Keratinocyte (primary cell): ENCODE data around the gene VAT1L. TPM values are rescaled to one million over a fixed set of nuclear protein-coding genes. Genes with fewer than 3 reads are reported as not detected.

ENCODE experiments used
- DNase-seq: peaks from one replicate; pipeline ENCODE4 v3.0.0-alpha.2; 2011; ENCODE audit warnings: low read depth, missing footprints, low spot score
- FAIRE-seq: peaks from 2 replicates; lab custom pipeline; 2011; peaks lifted over from hg19 to GRCh38; lab: Jason Lieb, UNC
- H2AFZ ChIP-seq: 2 replicates; pipeline ENCODE4 v1.6.0; 2012; ENCODE audit warnings: low read length, control low read depth, inconsistent platforms; ENCODE audit not compliant: control insufficient read depth
- H3K27ac ChIP-seq: 2 replicates; pipeline ENCODE4 v1.5.1; 2011; ENCODE audit warnings: low read length; ENCODE audit not compliant: control insufficient read depth, insufficient read depth
- H3K27me3 ChIP-seq: 3 replicates; pipeline ENCODE4 v1.6.0; 2011; ENCODE audit warnings: low read length; ENCODE audit not compliant: control insufficient read depth, insufficient read depth; ENCODE audit errors: extremely low read depth
- H3K36me3 ChIP-seq, 2 experiments: 2 replicates in 1 of 2; 3 replicates in 1 of 2; pipeline ENCODE4 v1.5.1; 2011; ENCODE audit warnings: low read length in 2 of 2, mild to moderate bottlenecking in 1 of 2; ENCODE audit not compliant: control insufficient read depth in 2 of 2, insufficient read depth in 2 of 2; ENCODE audit errors: extremely low read depth in 1 of 2
- H3K4me1 ChIP-seq: 3 replicates; pipeline ENCODE4 v1.5.1; 2011; ENCODE audit warnings: low read length; ENCODE audit not compliant: control insufficient read depth, insufficient read depth; ENCODE audit errors: extremely low read depth
- H3K4me2 ChIP-seq: 3 replicates; pipeline ENCODE4 v1.6.0; 2011; ENCODE audit warnings: low read depth, low read length; ENCODE audit not compliant: control insufficient read depth, insufficient read depth; ENCODE audit errors: extremely low read depth
- H3K4me3 ChIP-seq, 3 experiments: fragments of 200-600 bp in 1 of 3; sonication (generic) in 1 of 3; 2 replicates in 2 of 3; 3 replicates in 1 of 3; pipeline ENCODE4 v1.5.1; 2011 to 2016; ENCODE audit warnings: low read length in 3 of 3, mild to moderate bottlenecking in 3 of 3, control low read depth in 2 of 3, inconsistent platforms in 1 of 3, low read depth in 1 of 3, mixed read lengths in 1 of 3, mixed run types in 1 of 3, moderate library complexity in 1 of 3; ENCODE audit not compliant: control insufficient read depth in 2 of 3, insufficient read depth in 2 of 3; ENCODE audit errors: extremely low read depth in 1 of 3
- H3K79me2 ChIP-seq: 2 replicates; pipeline ENCODE4 v1.6.0; 2012; ENCODE audit warnings: low read length; ENCODE audit not compliant: control insufficient read depth, insufficient read depth
- H3K9ac ChIP-seq: 3 replicates; pipeline ENCODE4 v1.6.0; 2011; ENCODE audit warnings: low read length; ENCODE audit not compliant: control insufficient read depth, insufficient read depth; ENCODE audit errors: extremely low read depth
- H3K9me1 ChIP-seq: 3 replicates; pipeline ENCODE4 v1.6.0; 2011; ENCODE audit warnings: low read length; ENCODE audit not compliant: control insufficient read depth, insufficient read depth; ENCODE audit errors: extremely low read depth
- H3K9me3 ChIP-seq: 2 replicates; pipeline ENCODE4 v1.5.1; 2012; ENCODE audit warnings: low read depth, low read length; ENCODE audit not compliant: control insufficient read depth
- H4K20me1 ChIP-seq: 3 replicates; pipeline ENCODE4 v1.6.0; 2011; ENCODE audit warnings: low read length; ENCODE audit not compliant: control insufficient read depth, insufficient read depth; ENCODE audit errors: extremely low read depth
- EZH2 ChIP-seq: IDR thresholded peaks from one replicate; pipeline ENCODE4 v1.6.1; 2012; ENCODE audit warnings: inconsistent platforms, mild to moderate bottlenecking, low read length, moderate library complexity
- dilution Hi-C: fragments of 300-500 bp; cut with MboI; formaldehyde crosslinking; loops from one replicate; pipeline ENCODE4 v1.7.0; 2020; ENCODE audit warnings: low sequenced_read_pairs; ENCODE audit not compliant: extremely low pct_ligation_motif_present
- polyA plus RNA-seq, 5 experiments: library from polyadenylated mRNA; depleted of rRNA in 3 of 5; stranded (reverse) in 3 of 5; stranded (forward) in 1 of 5; unstranded in 1 of 5; fragments of >200 nt; gene quantifications; 1 replicate in 1 of 5; 2 replicates in 3 of 5; 3 replicates in 1 of 5; pipeline versions ENCODE4 v1.2.1 to v1.2.3, GENCODE V29; 2011 to 2012; ENCODE audit warnings: missing spikeins in 2 of 5, low read depth in 1 of 5, low replicate concordance in 1 of 5
- TF ChIP-seq, protein P1 (sequence below), 3 experiments: IDR thresholded peaks in 1 of 3; conservative IDR thresholded peaks in 1 of 3; optimal IDR thresholded peaks in 1 of 3; 2 replicates in 2 of 3; 3 replicates in 1 of 3; pipeline versions ENCODE3 to v1.5.1; 2011; ENCODE audit warnings: low read length in 3 of 3, mild to moderate bottlenecking in 3 of 3, moderate library complexity in 2 of 3, control low read depth in 1 of 3, inconsistent platforms in 1 of 3; ENCODE audit not compliant: insufficient read depth in 2 of 3; ENCODE audit errors: extremely low read depth in 1 of 3

Gene VAT1L
- polyA plus RNA-seq, 1 donor (not counting 4 experiments of a cell fraction or from before 2014, with no cell fraction given), result not detected

DNA sequence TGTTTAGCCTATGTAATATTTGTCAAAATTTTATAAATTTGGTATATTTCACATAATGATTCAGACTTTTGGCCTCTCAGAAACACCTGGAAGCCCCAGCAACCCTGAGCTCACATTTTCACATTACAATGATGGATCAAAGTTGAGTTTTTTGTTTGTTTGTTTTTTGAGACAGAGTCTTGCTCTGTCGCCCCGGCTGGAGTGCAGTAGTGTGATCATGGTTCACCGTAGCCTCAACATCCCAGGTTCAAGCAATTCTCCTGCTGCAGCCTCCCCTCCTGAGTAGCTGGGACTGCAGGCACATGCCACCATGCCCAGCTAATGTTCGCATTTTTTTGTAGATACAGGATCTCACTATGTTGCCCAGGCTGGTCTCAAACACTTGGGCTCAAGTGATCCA lies 10.6 kb upstream of the VAT1L start:
- Histone ChIP-seq H3K27ac (no peak overlapping the region), H3K4me2 (no peak overlapping the region), H3K9me1 (no peaks in the 10 kb centered on the region), H3K79me2 (no peaks in the 10 kb centered on the region), H3K4me3 (no peak overlapping the region), H4K20me1 (no peaks in the 10 kb centered on the region), H3K4me1 (peaks cover 4% of the 10 kb centered on the region), H3K9me3 (no peaks in the 10 kb centered on the region), H2AFZ (no peak overlapping the region), H3K27me3 (no peaks in the 10 kb centered on the region), H3K9ac (no peak overlapping the region), H3K36me3 (no peaks in the 10 kb centered on the region)
- TF ChIP-seq, protein P1, sequence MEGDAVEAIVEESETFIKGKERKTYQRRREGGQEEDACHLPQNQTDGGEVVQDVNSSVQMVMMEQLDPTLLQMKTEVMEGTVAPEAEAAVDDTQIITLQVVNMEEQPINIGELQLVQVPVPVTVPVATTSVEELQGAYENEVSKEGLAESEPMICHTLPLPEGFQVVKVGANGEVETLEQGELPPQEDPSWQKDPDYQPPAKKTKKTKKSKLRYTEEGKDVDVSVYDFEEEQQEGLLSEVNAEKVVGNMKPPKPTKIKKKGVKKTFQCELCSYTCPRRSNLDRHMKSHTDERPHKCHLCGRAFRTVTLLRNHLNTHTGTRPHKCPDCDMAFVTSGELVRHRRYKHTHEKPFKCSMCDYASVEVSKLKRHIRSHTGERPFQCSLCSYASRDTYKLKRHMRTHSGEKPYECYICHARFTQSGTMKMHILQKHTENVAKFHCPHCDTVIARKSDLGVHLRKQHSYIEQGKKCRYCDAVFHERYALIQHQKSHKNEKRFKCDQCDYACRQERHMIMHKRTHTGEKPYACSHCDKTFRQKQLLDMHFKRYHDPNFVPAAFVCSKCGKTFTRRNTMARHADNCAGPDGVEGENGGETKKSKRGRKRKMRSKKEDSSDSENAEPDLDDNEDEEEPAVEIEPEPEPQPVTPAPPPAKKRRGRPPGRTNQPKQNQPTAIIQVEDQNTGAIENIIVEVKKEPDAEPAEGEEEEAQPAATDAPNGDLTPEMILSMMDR (optimal IDR thresholded peaks at IDR 0.05 in 1 of 3, IDR thresholded peaks at IDR 0.05 in 1 of 3, conservative IDR thresholded peaks at IDR 0.05 in 1 of 3; ENCODE audit: extremely low read depth in 1 of 3, insufficient read depth in 2 of 3, low read length in 3 of 3), result no peak
- no peak for TF ChIP-seq EZH2
- dilution Hi-C loops, result no loop called here
- DNase-seq (no peak), FAIRE-seq (no peak)

DNA sequence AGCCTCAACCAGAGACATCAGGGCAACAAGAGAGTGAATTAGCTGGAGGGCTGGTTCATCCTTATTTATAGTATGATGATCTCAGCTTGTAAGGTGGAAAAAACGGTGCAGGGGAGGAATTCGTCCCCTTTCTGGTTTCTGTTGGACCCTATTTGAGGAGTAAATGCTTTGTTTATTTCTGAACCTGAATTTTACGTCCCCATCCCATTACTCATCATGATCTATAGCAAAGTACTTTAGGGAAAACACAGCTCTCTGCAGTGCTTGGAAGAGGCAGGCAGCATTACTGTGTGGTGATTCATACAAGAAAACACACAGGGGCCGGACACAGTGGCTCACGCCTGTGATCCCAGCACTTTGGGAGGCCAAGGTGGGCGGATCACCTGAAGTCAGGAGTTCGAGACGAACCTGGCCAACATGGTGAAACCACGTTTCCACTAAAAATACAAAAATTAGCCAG lies 8.0 kb upstream of the VAT1L start:
- DNase-seq, result no peak
- Histone ChIP-seq H3K27ac (no peak overlapping the region), H3K79me2 (no peaks in the 10 kb centered on the region), H2AFZ (no peak overlapping the region), H3K4me1 (peaks cover 4% of the 10 kb centered on the region), H3K27me3 (no peaks in the 10 kb centered on the region), H3K4me3 (no peak overlapping the region), H4K20me1 (no peaks in the 10 kb centered on the region), H3K9ac (no peak overlapping the region), H3K4me2 (no peak overlapping the region), H3K9me1 (no peaks in the 10 kb centered on the region), H3K9me3 (no peaks in the 10 kb centered on the region), H3K36me3 (no peaks in the 10 kb centered on the region)
- TF ChIP-seq, protein P1 (optimal IDR thresholded peaks at IDR 0.05 in 1 of 3, IDR thresholded peaks at IDR 0.05 in 1 of 3, conservative IDR thresholded peaks at IDR 0.05 in 1 of 3; ENCODE audit: extremely low read depth in 1 of 3, insufficient read depth in 2 of 3, low read length in 3 of 3), result no peak
- TF ChIP-seq EZH2, result no peak
- FAIRE-seq, result no peak
- dilution Hi-C loops, result no loop called here
